NCI-H748 (cell line): ENCODE data around the gene LRWD1.
A peak's percentile ranks its signal among the peaks of the same experiment; 100 is the strongest.

ENCODE experiments used
- DNase-seq: peaks from one replicate; lab custom pipeline; 2025; ENCODE audit not compliant: unreplicated experiment; lab: John Stamatoyannopoulos, UW

Gene LRWD1

DNA sequence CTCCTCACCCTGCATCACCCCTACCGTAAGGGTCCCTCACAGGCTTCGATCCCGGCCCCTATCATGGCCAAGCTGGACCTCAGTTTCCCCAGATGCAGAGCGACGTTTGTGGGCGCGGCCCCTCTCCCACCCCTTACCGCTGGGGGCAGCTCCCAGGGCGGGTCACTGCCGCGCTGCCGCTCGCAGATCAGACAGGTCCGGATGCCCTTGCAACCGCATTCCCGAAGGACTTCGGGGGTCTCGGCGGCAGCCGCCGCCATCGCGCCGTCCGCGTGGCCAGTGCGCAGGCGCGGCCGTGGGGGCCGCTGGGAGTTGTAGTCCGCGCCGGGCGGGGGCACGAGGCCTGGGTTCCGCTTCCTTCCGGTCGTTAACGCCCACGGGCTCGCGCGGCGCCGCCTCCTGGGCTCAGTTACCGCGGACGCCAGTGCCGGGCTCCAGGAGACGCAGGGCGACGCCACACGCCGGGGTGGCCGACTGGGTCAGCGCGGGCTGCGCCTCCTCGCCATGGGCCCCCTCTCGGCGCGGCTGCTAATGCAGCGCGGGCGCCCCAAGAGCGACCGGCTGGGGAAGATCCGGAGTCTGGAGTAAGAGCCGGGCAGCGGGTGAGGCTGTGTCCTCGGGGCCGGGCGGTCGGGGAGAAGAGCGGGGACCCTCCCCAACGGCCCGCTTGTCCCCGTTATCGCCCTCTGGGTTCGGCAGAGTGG, at the start of gene LRWD1, which contains the start of gene ALKBH4:
Gene LRWD1 (plus strand): TSS at position 408 of the 704 bp plus-strand sequence. CDS start 97 bp downstream, at position 505.
Gene ALKBH4 (minus strand): TSS at position 287 of the 704 bp plus-strand sequence. CDS start 27 bp downstream, at position 260.
- peak; percentile 92 for DNase-seq

DNA sequence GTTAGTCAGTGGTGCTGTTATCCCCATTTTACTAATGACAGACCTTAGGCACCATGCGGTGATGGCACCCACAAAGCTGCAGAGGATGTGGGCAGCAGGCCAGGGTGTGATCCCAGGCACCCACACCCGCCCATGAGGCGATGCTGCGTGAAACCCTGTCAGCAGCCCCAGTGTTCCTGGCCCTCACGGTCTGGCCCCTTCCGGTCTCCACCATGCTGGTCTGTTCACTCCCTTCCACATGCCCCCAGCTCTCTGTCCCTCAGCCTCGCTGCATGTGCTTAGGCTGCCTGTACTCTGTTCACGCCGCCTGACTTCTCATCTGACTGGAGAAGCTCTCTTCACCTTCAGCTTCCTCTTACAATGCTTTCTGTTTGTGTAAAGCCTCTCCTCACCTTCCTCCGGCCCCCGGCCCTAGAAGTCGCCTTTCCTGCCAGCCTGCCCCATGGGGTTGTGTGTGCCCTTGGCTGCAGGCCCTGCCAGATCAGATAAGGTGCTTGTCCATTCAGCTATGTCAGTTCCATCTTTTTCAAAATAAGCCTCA, 49.0 kb upstream of the LRWD1 start:
- no peak for DNase-seq

DNA sequence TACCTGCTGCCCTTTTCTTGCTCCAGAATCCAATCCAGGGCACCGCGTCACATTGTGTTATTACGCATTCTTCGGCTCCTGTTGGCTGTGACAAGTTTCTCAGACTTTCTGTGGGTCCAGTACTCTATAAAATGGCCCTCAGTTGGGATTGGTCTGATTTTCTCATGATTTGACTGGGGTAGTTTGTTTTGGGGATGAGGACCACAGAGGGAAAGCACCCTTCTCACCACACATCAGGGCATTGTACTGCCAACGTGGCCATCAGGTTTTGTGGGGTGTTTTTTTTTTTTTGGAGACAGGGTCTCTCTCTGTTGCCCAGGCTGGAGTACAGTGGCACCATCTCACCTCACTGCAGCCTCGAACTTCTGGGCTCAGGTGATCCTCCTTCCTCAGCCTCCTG, 48.4 kb upstream of the LRWD1 start:
- no peak for DNase-seq

DNA sequence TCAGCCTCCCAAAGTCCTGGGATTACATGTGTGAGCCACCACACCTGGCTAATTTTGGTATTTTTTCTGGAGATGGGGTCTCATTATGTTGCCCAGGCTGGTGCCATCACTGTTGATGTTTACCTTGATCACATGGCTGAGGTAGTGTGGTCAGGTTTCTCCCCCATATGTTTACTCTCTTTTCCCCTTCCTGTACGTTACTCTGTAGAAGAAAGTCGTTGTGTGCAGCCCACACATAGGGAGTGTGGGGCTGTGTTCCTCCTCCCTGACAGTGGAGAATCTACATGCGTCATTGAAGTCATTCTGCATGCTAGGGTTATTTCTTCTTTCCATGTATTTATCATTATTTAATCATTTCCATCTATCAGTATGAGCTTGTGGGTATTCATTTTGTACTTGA, 47.7 kb upstream of the LRWD1 start:
- DNase-seq: no peak

DNA sequence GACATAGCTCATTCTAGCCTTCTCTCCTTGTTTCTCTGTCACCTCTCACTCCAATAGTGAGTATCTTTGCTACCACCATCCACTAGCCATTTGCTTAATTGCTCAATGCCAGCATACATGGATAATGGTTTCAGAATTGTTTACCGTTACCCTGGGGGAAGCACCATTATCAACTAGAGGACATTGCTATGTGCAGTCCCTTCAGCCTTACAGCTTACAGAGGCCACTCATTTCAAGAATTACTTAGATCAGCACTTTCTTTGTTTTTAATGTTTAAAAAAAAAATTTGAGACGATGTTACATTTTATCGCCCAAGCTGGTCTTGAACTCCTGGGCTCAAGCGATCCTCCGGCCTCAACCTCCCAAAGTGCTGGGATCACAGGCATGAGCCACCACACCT, 46.2 kb upstream of the LRWD1 start:
- DNase-seq: no peak

DNA sequence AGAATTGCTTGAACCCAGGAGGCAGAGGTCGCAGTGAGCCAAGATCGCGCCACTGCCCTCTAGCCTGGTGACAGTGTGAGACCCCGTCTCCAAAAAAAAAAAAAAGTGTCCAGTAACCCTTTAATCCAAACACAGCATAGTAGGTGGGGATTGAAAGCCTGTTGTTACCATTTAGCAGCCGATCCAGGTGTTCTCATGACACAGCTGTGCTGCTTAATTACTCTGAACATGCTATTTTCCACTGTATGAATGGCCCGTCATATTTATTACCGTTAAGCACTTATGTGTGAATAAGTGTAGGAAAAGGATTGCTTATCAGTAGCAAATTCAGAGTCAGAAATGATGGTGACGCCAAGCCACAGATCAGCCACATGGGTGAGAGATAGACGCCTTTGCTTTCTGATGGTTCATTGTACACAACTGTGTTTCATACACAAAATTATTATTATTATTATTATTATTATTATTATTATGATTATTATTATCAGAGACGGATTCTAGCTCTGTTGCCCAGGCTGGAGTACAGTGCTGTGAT, 43.0 kb upstream of the LRWD1 start:
- no peak for DNase-seq

DNA sequence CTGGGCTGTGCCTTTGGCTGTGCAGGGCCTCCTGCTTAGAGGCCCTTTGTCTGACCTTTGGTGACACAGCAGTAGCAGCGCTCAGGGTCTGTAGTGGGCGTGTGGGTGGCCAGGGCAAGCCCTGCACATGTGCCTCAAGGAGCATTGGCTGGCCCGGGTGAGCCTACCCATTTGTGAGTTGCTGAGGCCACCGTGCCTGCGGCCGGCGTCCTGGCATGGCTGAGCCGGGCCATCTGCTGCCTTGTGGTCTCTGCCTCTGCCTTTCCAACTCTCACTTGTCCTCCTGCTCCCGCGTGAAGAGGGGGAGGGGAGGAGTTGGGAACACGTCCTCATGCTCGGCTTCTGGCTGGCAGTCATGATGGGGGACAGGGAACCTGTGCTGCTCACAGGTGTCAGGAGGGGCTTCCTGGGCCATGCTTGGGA, 40.6 kb upstream of the LRWD1 start:
- DNase-seq: no peak

DNA sequence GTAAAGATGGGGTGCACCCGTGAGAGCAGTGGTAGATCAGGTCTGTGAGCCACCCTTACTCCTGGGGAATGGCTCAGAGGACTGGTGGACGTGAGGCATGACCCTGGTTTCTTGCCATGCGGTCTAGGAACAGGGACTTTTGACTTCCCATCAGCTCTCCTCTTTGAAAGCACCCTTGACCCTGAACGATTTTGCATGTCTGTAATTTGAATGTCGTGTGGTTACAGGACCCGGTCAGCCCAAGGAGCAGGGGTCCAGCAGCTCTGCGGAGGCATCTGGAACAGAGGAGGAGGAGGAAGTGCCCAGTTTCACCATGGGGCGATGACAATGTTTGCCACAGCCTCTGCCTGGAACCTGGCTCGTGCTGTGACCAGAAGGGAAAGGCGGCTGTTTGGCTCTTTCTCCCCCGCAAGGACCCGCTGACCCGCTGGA, 40.0 kb upstream of the LRWD1 start:
- no peak for DNase-seq

DNA sequence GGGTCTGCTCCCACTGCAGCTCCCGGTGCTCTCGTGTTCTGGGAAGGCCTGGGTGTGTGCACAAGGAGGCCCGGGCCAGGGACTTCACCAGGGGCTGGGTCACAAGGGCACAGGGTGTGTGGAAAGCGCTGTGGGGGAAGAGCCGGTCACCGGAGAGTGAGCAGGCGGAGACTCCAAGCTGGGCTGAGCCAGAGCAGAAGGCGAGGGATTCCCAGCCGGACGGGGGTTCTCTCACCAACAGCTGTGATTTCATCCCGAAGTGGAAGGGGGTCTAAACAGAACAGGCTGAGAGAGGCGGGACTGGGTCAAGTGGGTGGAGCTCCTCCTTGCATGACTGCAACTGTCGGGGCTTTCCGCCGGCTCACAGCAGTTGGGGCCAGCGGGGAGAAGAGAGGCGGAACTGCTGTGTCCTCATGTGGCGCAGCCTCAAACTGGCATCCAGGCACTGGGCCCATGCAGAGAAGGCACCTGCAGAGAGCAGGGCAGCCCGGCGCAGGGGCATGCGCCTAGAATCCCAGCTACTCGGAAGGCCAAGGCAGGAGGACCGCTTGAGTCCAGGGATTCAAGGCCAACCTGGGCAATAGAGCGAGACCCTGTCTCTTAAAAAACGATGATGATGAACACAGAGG, 39.0 kb upstream of the LRWD1 start:
- no peak for DNase-seq

DNA sequence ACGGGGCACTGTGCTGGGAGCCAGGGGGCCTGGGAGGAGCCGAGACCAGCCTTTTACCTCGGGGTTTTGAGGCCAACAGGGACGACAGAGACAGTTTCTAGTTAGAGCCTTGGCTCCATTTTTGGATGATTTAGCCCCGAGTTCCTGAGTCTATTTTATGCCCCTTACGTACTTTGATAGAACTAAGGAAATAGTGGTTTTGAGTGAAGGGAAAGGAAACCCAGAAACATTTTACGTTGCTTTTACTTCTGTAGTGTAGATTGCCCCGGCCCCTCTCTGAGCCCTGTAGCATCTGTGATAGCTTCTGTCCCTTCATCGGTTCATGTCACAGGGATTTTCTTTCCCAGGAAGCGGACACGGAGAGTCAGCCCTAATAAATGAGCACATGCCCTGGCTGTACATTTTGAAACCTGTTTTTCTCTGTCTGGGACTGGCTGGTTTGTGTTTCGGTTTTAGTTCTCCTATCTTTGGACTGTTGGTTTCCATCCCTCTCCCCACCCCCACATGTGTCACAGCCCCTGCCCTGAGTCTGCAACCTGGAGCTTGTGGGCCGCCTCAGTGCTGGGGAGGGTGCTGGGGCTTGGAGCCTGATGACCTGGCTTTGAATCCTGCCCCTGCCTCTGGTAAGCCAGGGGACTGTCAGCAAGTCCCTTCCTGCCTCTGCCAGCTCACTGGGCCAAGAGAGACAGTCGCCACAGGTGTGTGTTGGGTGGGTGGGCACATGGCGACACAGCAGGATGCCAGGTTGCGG, 38.3 kb upstream of the LRWD1 start:
- no peak for DNase-seq

DNA sequence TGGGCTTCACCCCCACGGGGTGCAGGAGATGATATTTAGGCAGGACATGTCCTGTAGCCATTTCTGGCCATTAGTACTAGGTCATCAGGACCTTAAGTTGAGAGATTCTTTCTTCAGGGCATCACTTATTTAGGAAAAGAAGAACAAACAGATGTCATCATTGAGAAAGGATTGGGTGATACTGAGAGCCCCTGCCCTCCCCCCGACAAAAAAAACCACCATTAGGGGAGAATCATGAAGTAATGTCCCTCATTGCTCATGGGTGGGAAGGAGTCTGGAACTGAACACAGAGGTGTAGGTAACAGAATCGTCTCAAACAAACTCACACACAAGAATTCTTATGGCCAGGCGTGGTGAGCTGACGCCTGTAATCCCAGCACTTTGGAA, 37.8 kb upstream of the LRWD1 start:
- no peak for DNase-seq

DNA sequence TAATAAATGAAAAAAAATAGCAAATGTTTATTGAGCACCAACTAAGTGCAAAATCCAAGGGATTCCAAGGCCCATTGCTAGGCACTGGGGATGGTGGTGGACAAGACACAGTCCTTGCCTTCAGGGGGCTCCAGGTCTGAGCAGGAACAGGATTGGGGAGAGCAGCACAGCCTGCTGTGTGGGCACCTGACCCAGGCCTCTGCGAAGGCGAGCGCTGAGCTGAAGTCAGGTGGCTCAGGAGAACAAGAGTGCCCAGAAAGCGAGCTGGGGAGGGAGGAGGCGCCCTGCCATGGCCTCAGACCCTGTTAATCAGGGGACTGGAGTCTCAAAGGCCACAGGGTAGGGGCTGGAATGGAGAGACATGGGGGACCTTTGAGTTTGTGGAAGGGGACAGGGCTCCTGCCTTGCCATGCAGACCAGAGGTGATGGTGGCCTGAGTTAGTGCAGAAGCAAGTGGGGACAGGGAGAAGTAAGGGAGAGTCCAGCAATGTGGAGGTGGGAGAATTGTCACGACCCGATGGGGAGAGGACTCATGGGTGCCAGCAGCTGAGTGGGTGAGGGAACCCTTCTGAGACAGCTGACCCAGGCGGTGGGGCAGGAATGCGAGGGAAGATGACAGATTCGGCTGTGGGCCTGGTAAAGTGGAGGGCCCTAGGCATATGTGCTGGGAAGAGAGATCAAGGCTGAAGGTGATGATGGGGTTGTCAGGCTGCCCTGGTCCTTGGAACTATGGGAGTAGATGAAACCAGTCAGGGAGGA, 35.5 kb upstream of the LRWD1 start:
- DNase-seq: no peak

DNA sequence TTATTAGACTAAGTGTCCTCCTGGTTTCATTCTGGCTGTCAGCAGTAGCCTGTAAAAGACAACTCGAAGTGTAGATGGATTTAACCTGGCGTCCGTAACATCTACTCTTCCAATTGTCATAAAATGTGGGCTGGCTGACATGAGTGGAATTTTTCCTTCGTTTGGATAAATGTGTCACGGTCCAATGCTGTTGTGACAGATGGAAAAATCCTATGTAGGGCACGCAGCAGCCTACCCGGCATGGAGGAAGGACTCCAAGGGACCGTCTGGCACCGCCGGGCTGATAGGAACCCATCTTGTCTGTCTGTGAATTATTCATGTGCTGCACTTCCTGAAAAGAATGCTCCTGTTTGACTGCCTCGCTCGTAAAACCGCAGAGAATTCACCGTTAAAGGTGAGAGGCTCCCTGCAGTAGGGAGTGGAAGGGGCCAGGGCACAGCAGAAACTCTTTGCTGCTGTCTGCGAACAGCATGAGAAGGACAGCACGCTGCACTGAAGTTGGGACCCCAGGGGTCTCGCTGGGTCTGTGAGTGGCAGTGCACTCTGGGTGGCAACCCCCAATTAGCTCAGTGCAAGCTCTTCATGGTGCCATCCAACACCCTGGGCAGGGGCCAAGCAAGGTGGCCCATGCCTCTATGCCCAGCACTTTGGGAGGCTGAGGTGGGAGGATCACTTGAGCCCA, 33.0 kb upstream of the LRWD1 start:
- peak; percentile 21 for DNase-seq

DNA sequence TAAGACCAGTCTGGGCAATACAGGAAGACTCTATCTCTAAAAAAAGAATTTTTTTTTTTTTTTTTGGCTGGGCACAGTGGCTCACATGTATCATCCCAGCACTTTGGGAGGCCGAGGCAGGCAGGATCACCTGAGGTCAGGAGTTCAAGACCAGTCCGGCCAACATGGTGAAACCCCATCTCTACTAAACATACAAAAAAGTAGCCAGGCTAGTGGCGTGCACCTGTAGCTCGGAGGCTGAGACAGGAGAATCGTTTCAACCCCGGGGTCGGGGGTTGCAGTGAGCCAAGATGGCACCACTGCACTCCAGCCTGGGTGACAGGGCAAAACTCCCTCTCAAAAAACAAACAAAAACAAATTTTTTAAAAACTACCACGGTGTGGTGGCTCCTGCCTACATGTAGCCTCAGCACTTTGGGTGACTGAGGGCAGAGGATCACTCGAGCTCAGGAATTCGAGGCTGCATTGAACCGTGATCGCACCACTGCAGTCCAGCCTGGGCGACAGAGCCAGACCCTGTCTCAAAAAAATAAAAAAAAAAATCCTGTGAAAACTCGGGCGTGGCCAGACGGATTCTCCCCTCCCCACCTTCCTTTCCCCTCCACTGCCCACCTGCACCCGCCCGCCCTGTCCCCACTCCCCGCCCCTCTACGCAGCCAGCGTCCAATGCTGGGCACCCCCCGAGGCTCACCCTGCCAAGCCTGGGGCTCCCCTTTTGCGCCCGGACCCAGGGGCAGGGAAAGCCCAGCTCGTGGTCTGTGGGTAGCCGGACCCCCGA, 32.2 kb upstream of the LRWD1 start:
- DNase-seq: peak; percentile 58

DNA sequence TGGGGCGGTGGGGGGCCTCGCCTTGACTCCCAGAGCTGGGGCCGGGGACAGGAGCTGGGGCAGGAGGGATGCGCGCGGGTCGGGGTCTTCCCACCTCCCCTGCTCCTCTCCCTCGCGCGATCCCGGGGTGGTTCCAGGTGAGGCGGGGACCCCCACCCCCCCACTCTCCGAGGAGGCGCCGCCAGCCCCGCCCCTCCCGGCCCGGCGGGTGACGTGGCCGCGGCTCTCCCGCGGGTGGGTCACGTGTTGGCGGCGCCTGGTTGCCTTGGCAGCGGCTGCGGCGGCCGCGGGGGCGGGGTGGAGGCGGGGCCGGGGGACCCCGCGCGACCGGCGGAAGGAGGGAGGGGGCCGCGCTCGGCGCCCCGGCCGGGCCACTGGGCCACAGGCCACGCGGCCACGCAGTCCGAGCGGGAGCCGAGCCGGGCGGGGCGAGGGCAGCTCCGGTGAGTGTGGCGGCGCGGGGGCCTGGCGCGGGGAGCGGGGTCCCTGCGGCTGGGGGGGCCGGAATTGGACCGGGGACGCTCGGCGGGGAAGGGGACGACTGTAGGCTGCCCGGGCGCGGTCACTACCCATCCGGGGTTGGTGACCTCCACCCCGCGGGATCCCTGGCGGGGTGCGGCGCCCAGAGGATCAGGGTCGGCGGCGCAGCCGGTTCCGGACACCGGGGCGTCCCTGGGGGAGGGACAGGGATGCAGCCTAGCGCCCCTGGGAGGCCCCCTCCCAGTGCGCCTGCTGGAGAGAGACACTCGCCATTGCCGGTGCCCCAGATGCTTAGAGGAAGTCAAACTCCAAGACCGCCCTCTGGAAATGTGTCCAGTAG, 31.4 kb upstream of the LRWD1 start, which contains the start of gene ORAI2:
Gene ORAI2 (plus strand): TSS at position 357 of the 820 bp plus-strand sequence. CDS start 5,382 bp downstream, outside the sequence.
- DNase-seq: peak; percentile 82

DNA sequence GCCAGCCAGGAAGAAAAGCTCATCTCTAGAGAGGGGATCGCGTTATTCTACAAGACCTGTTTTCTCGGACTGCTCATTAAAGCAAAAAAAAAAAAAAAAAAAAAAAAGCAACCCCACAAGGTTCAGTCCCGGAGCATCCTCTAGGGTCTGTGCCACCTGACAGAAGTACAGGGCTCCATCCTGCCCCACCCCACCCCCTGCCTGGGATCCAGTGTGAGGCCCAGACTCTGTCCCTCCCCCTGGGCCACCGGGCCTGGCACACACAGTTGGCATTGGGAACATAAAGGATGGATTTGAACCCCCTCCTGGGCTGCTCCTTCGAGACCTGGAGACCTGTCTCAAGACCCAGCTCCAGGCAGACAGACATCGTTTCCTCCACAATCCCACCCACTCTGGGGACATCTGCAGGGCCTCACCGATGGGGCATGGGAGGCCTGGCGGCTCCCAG, 30.7 kb upstream of the LRWD1 start:
- peak; percentile 52 for DNase-seq

DNA sequence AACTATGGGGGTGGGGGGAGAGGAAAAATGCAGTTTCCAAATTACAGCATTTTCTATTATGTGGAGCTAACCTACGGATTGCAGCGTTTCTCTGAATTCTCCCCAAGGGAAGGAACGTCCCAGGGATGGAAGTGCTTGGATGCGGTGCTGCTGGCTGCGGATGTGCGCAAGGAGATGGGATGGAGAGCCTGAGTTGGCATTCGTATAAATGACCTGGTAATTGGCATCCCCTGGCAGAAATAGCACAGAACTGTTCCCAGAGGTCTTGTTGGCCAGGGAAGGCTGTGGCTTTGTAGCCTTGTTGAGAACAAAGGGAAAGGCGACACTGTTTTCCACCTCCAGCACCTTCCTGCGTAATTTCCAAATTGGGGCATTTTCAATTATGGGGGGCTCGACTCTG, 28.7 kb upstream of the LRWD1 start:
- DNase-seq: no peak
